Activated CD8-positive, alpha-beta T cell treated with anti-CD3 and anti-CD28 coated beads for 36 hours (primary cell): ENCODE measurements around the gene POLR2L. TPM values are rescaled to one million over a fixed set of nuclear protein-coding genes. Genes with fewer than 3 reads are reported as not detected.

Experiments used
- ATAC-seq: fragments of 200-7000 bp; cut with Tn5 transposase; one replicate; pipeline ENCODE4 v1.10.0; 2021; ENCODE audit warnings: mild to moderate bottlenecking, moderate library complexity
- CTCF ChIA-PET: fragments of 350-600 bp; sonication (Branson Sonifier 250); formaldehyde crosslinking; loops from one replicate; lab custom pipeline; 2021; ENCODE audit warnings: antibody characterized with exemption; lab: Charles Lee
- POLR2A ChIA-PET: fragments of 350-600 bp; sonication (Branson Sonifier 250); formaldehyde crosslinking; loops from one replicate; lab custom pipeline; 2021; ENCODE audit warnings: antibody characterized with exemption; lab: Charles Lee
- DNase-seq: peaks from one replicate; pipeline ENCODE4 v3.0.0-alpha.2; 2020
- H3K27ac Mint-ChIP-seq: one replicate; pipeline ENCODE4 v1.8.0; 2021; ENCODE audit warnings: mild to moderate bottlenecking, mixed read lengths
- H3K27me3 Mint-ChIP-seq: one replicate; pipeline ENCODE4 v1.8.0; 2021; ENCODE audit warnings: mixed read lengths
- H3K36me3 Mint-ChIP-seq: one replicate; pipeline ENCODE4 v1.8.0; 2021; ENCODE audit warnings: low read depth, mixed read lengths
- H3K4me1 Mint-ChIP-seq: one replicate; pipeline ENCODE4 v1.8.0; 2021; ENCODE audit warnings: low read depth, mixed read lengths
- H3K4me3 Mint-ChIP-seq: one replicate; pipeline ENCODE4 v1.8.0; 2021; ENCODE audit warnings: mild to moderate bottlenecking, moderate library complexity, mixed read lengths
- H3K9me3 Mint-ChIP-seq: one replicate; pipeline ENCODE4 v1.8.0; 2021; ENCODE audit warnings: mixed read lengths
- intact Hi-C: fragments of 100-400 bp; cut with micrococcal nuclease; formaldehyde crosslinking; loops from one replicate; pipeline ENCODE4 v1.10.0; 2022
- total RNA-seq, 2 experiments: library from RNA; stranded (reverse); gene quantifications; one replicate each; pipeline ENCODE4 v1.2.3, GENCODE V29; 2021
- TF ChIP-seq, protein P1 (sequence below): fragments of 200-600 bp; IDR thresholded peaks from one replicate; pipeline ENCODE4 v1.8.0; 2022; ENCODE audit warnings: antibody characterized with exemption, mild to moderate bottlenecking

The POLR2L gene
- 10 to 100 TPM; 83.0 to 89.2 TPM for total RNA-seq

- peak within 1 kb of the TSS; percentile 85 for H3K4me3 Mint-ChIP-seq
- peaks cover 33% of the 10 kb centered on the region for H3K4me1 Mint-ChIP-seq
- POLR2A ChIA-PET = interaction anchor here (1.0 to 21.1 kb wide), 5 partner anchors 8 to 68 kb away, joined by 6 to 273 read pairs (median 11); partner anchors contain the start of genes CD151, CHID1, CRACR2B and PNPLA2
- peak; percentile 79 for ATAC-seq
- H3K27me3 Mint-ChIP-seq = peaks cover 2% of the 10 kb centered on the region
- peak within 1 kb of the TSS; percentile 87 for H3K27ac Mint-ChIP-seq
- peaks cover 19% of the 10 kb centered on the region for H3K36me3 Mint-ChIP-seq
- TF ChIP-seq, protein P1, sequence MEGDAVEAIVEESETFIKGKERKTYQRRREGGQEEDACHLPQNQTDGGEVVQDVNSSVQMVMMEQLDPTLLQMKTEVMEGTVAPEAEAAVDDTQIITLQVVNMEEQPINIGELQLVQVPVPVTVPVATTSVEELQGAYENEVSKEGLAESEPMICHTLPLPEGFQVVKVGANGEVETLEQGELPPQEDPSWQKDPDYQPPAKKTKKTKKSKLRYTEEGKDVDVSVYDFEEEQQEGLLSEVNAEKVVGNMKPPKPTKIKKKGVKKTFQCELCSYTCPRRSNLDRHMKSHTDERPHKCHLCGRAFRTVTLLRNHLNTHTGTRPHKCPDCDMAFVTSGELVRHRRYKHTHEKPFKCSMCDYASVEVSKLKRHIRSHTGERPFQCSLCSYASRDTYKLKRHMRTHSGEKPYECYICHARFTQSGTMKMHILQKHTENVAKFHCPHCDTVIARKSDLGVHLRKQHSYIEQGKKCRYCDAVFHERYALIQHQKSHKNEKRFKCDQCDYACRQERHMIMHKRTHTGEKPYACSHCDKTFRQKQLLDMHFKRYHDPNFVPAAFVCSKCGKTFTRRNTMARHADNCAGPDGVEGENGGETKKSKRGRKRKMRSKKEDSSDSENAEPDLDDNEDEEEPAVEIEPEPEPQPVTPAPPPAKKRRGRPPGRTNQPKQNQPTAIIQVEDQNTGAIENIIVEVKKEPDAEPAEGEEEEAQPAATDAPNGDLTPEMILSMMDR = no peak
- CTCF ChIA-PET = interaction anchor here (1.0 to 1.5 kb wide), 4 partner anchors 12 to 31 kb away, joined by 3 to 5 read pairs (median 3); partner anchors contain the start of genes CRACR2B and PNPLA2
- no peaks in the 10 kb centered on the region for H3K9me3 Mint-ChIP-seq
- intact Hi-C loops = no loop called here
- peak; percentile 92 for DNase-seq
These were observed at the start of gene POLR2L, which contains the start of gene TSPAN4 for GRCh38 chr11:842370-843002. Gene POLR2L (minus strand): TSS chr11:842529. CDS start chr11:842508, 21 bp downstream. Gene TSPAN4 (plus strand): TSS chr11:842852. CDS start chr11:850305, 7,453 bp downstream.

- no peak overlapping the region for H3K27ac Mint-ChIP-seq
These were observed 48.6 kb upstream of the POLR2L start for GRCh38 chr11:890794-891540.

GRCh38 chr11:889687-890475, 47.6 kb upstream of the POLR2L start:
- Mint-ChIP-seq H3K27ac (no peak overlapping the region), H3K36me3 (peaks cover 10% of the 10 kb centered on the region), H3K9me3 (no peaks in the 10 kb centered on the region), H3K4me1 (no peaks in the 10 kb centered on the region), H3K27me3 (no peaks in the 10 kb centered on the region), H3K4me3 (no peak overlapping the region)
- TF ChIP-seq, protein P1 = no peak
- intact Hi-C loops = no loop called here
- POLR2A ChIA-PET = no interaction called here
- ATAC-seq (no peak), DNase-seq (no peak)
- CTCF ChIA-PET = no interaction called here

More at GRCh38 chr11:890794-891540, 48.6 kb upstream of the POLR2L start:
- intact Hi-C loops = no loop called here
- no peaks in the 10 kb centered on the region for H3K4me1 Mint-ChIP-seq
- POLR2A ChIA-PET = interaction anchor here (1.2 kb wide), 1 partner anchor 12 kb away, joined by 3 read pairs; no protein-coding TSS in a partner anchor
- ATAC-seq (no peak), DNase-seq (no peak)
- TF ChIP-seq, protein P1 = no peak
- no peaks in the 10 kb centered on the region for H3K27me3 Mint-ChIP-seq
- CTCF ChIA-PET = no interaction called here
- H3K4me3 Mint-ChIP-seq = no peak overlapping the region
- peaks cover 10% of the 10 kb centered on the region for H3K36me3 Mint-ChIP-seq
- H3K9me3 Mint-ChIP-seq = no peaks in the 10 kb centered on the region

- DNase-seq (no peak), ATAC-seq (no peak)
- Mint-ChIP-seq H3K36me3 (peaks cover 10% of the 10 kb centered on the region), H3K4me3 (no peak overlapping the region), H3K27me3 (no peaks in the 10 kb centered on the region), H3K9me3 (no peaks in the 10 kb centered on the region), H3K27ac (no peak overlapping the region), H3K4me1 (no peaks in the 10 kb centered on the region)
- ChIA-PET CTCF (no interaction called here), POLR2A (no interaction called here)
- TF ChIP-seq, protein P1 = no peak
- intact Hi-C loops = no loop called here
These were observed 46.9 kb upstream of the POLR2L start for GRCh38 chr11:889257-889656.
